ENCODE data around the gene FSCN2.
"Not testable (repeated sequence)": the region's sequence is repeated elsewhere in the genome, so short reads cannot be mapped to it uniquely, and the experiment has no call there.

FSCN2 gene

GRCh38 chr17:81573794-81574642 is 45.8 kb downstream of the FSCN2 start:
- in situ Hi-C loops (cut with HindIII; ENCODE audit: low sequenced_read_pairs) = no loop called here

- in situ Hi-C loops (cut with HindIII; ENCODE audit: low sequenced_read_pairs) = no loop called here
Observed at GRCh38 chr17:81574643-81574956, 46.4 kb downstream of the FSCN2 start.

DNA sequence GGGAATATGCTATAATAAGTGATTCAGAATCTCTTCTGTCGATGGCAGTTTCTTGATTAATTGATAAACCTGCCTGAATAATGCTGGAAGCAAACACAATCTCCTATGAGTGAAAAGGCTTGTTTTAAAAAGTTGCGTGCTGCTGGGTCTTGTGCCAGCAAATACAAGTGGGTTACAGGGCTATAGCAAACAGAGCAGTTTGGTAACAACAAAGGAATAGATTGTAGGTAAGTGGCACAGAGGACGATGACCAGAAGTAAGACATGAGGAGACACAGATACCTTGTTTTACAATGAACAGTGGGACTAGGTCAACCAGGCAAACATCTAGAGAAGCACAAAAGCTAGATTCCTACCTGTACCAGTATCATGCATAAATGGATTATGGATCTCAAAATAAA is 47.7 kb downstream of the FSCN2 start:
- in situ Hi-C loops (cut with HindIII; ENCODE audit: low sequenced_read_pairs) = loop anchor here (5.0 kb wide), 1 partner anchor 111 kb away; no protein-coding TSS in a partner anchor

DNA sequence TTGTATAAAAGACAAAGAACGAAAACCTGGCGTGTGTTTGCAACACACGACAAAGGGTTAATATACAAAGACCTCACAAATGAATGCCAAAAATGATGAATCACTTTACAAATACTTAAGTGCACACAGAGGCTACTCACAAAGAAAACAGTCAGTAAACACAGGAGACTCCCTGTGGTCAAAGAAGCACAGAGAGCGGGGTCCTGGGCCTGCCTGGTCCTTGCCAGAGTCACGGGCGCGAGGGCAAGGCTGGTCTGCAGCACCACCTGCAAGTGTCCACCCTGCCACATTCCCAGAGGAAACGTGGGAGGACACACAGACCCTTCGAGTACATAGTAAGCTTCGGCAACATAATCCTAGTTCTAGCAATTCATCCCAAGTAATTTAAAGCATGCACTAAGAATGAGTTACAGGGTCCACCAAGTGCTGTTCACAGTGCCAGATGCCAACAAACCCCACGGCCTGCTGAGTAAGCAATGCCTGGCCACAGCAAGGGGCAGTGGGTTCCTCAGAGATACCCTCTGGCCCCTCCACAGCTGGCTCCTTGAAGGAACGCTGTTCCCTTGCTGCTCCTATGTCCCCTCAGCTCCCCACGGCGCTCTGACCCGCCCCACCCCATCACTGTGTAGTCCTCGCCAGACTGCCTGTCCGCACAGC is 48.6 kb downstream of the FSCN2 start:
- in situ Hi-C loops (cut with HindIII; ENCODE audit: low sequenced_read_pairs) = loop anchor here (5.0 kb wide), 1 partner anchor 111 kb away; no protein-coding TSS in a partner anchor

- in situ Hi-C loops (cut with HindIII; ENCODE audit: low sequenced_read_pairs) = loop anchor here (5.0 kb wide), 1 partner anchor 110 kb away; no protein-coding TSS in a partner anchor
Observed at GRCh38 chr17:81577278-81578000, 49.3 kb downstream of the FSCN2 start.

GRCh38 chr17:81578038-81578441 is 49.9 kb downstream of the FSCN2 start:
- in situ Hi-C loops (cut with HindIII; ENCODE audit: low sequenced_read_pairs) = loop anchor here (5.0 kb wide), 1 partner anchor 109 kb away; no protein-coding TSS in a partner anchor

DNA sequence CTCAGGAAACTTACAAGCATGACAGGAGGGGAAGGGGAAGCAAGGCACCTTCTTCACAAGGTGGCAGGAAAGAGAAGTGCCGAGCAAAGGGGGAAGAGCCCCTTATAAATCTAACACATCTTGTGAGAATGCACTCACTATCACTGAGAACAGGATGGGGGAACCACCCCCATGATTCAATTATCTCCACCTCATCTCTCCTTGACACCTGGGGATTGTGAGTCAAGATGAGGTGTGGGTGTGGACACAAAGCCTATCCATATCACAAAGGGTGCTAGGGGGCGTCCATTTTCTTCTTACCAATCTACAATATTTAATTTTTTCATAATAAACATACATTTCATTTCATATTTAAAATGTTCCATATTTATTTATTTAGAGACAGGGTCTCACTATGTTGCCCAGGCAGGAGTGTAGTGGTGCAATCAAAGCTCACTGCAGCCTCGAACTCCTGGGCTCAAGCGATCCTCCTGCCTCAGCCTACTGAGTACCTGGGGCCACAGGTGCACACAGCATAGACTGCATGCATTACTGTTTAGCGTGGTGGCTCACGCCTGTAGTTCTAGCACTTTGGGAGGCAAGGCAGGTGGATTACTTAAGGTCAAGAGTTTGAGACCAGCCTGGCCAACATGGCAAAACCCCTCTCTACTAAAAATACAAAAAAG is 50.5 kb downstream of the FSCN2 start:
- in situ Hi-C loops (cut with HindIII; ENCODE audit: low sequenced_read_pairs) = loop anchor here (5.0 kb wide), 1 partner anchor 109 kb away; no protein-coding TSS in a partner anchor

- in situ Hi-C loops (cut with HindIII; ENCODE audit: low sequenced_read_pairs) = loop anchor here (5.0 kb wide), 1 partner anchor 108 kb away; no protein-coding TSS in a partner anchor
Observed at GRCh38 chr17:81579298-81579697, 51.1 kb downstream of the FSCN2 start.

GRCh38 chr17:81579821-81580321 is 51.7 kb downstream of the FSCN2 start:
- in situ Hi-C loops (cut with HindIII; ENCODE audit: low sequenced_read_pairs) = loop anchor here (5.0 kb wide), 1 partner anchor 107 kb away; no protein-coding TSS in a partner anchor

GRCh38 chr17:81580481-81580880 is 52.3 kb downstream of the FSCN2 start:
- in situ Hi-C loops (cut with HindIII; ENCODE audit: low sequenced_read_pairs) = no loop called here

DNA sequence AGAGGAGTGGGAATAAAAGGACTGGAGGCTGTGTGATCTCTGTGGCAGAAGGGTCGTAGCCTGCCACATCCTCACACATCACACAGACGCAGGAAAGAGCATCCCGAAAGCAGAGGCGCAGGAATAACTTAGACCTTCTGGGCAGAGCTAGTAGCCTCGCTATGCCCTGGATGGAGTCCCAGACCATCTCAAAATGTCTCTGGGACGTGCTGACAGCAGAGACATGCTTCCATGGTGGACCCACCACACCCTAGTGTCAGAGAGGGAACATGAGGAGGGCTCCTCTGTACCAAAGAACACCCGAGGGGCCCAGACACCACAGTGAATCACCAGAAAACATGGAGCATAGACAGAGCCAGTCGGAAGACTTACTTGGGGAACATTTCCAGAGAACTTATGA is 53.6 kb downstream of the FSCN2 start:
- in situ Hi-C loops (cut with HindIII; ENCODE audit: low sequenced_read_pairs) = no loop called here

- in situ Hi-C loops (cut with HindIII; ENCODE audit: low sequenced_read_pairs) = no loop called here
Observed at GRCh38 chr17:81582341-81582740, 54.2 kb downstream of the FSCN2 start.

DNA sequence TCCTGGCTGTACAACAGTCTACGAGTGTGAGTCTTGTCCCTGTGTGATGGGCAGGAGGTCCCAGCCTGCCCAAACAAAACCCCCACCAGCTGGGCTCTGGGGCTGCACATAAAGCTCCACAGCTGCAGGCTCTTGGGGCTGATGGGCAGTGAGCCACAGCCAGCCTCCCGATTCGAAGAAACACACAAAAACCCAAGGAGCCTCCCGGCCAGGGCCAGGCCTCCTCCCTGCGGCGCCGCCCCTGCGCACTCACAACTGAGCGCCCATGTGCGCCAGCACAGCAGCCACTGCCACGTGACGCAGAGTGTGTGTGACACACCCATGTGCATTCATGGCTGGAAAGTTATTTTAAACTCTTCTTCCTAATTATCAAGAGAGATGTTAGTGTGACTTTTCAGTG is 54.6 kb downstream of the FSCN2 start:
- in situ Hi-C loops (cut with HindIII; ENCODE audit: low sequenced_read_pairs) = no loop called here

- in situ Hi-C loops (cut with HindIII; ENCODE audit: low sequenced_read_pairs) = no loop called here
Observed at GRCh38 chr17:81583589-81584342, 55.6 kb downstream of the FSCN2 start.

DNA sequence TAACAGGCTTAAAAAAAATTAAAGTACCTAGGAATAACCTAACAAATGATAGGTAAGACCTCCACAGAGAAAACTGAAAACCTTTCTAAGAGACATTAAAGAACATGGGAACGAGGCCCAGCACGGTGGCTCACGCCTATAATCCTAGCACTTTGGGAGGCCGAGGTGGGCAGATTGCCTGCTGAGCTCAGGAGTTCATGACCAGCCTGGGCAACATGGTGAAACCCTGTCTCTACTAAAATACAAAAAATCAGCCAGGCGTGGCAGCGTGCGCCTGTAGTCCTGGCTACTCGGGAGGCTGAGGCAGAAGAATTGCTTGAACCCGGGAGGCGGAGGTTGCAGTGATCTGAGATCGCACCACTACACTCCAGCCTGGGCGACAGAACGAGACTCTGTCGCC is 56.6 kb downstream of the FSCN2 start:
- in situ Hi-C loops (cut with HindIII; ENCODE audit: low sequenced_read_pairs) = not testable (repeated sequence)

- in situ Hi-C loops (cut with HindIII; ENCODE audit: low sequenced_read_pairs) = no loop called here
Observed at GRCh38 chr17:81586096-81586495, 57.9 kb downstream of the FSCN2 start.

Measured in endothelial cell of hepatic sinusoid (primary cell).